Spleen (tissue), 11 donors: ENCODE results near the gene ZNF678. TPM values are rescaled to one million over a fixed set of nuclear protein-coding genes. Genes with fewer than 3 reads are reported as not detected.

Source experiments
- DNase-seq: peaks from one replicate; pipeline ENCODE4 v3.0.0-alpha.2; 2020
- H3K27ac ChIP-seq, 8 donors: fragments of 200-600 bp; sonication (generic) in 7 of 8; 1 replicate in 4 of 8; 2 replicates in 4 of 8; pipeline versions ENCODE4 v1.5.0 to v1.8.0; 2016 to 2021; ENCODE audit warnings: inconsistent platforms in 4 of 8, mild to moderate bottlenecking in 4 of 8, moderate library complexity in 1 of 8
- H3K27me3 ChIP-seq, 7 donors: fragments of 200-600 bp; sonication (generic) in 6 of 7; replicated peaks in 1 of 7; 1 replicate in 4 of 7; 2 replicates in 3 of 7; pipeline versions ENCODE4 v1.5.0 to v1.8.0; 2016 to 2021; ENCODE audit warnings: inconsistent platforms in 3 of 7, mild to moderate bottlenecking in 1 of 7
- H3K36me3 ChIP-seq, 6 donors: fragments of 200-600 bp; sonication (generic) in 5 of 6; 1 replicate in 4 of 6; 2 replicates in 2 of 6; pipeline versions ENCODE4 v1.5.0 to v1.8.0; 2016 to 2021; ENCODE audit warnings: inconsistent platforms in 2 of 6
- H3K4me1 ChIP-seq, 6 donors: fragments of 200-600 bp; sonication (generic) in 5 of 6; 1 replicate in 3 of 6; 2 replicates in 3 of 6; pipeline versions ENCODE4 v1.5.0 to v1.8.0; 2016 to 2021; ENCODE audit warnings: inconsistent platforms in 3 of 6
- H3K4me3 ChIP-seq, 8 donors: fragments of 200-600 bp; sonication (generic) in 7 of 8; 1 replicate in 4 of 8; 2 replicates in 4 of 8; pipeline versions ENCODE4 v1.5.0 to v1.8.0; 2016 to 2021; ENCODE audit warnings: inconsistent platforms in 4 of 8, mild to moderate bottlenecking in 4 of 8, moderate library complexity in 2 of 8
- H3K9me3 ChIP-seq, 8 donors: fragments of 200-600 bp; sonication (generic) in 7 of 8; 1 replicate in 4 of 8; 2 replicates in 4 of 8; pipeline versions ENCODE4 v1.5.0 to v1.8.0; 2016 to 2021; ENCODE audit warnings: inconsistent platforms in 4 of 8
- POLR2A ChIP-seq, 3 donors: fragments of 450-650 bp; IDR thresholded peaks; one replicate each; pipeline ENCODE4 v1.5.1; 2017; ENCODE audit warnings: antibody characterized with exemption in 3 of 3, mild to moderate bottlenecking in 1 of 3
- POLR2AphosphoS5 ChIP-seq, 3 donors: sonication (generic); formaldehyde crosslinking; IDR thresholded peaks; one replicate each; pipeline ENCODE4 v1.5.1; 2017; ENCODE audit warnings: antibody characterized with exemption in 3 of 3
- WGBS, 5 donors: extraction: QIAGEN DNeasy Blood & Tissue Kit in 3 of 5; methylation state at CpG; one replicate each; pipeline versions ENCODE4 v1.1.5 to v1.1.7; 2013 to 2018; 5-methylcytosine and 5-hydroxymethylcytosine counted together
- intact Hi-C: fragments of 100-400 bp; cut with DNase I; formaldehyde crosslinking; loops from one replicate; pipeline ENCODE4 v1.15.0; 2023; ENCODE audit warnings: low total_unique reads
- polyA plus RNA-seq, 3 donors: library from polyadenylated mRNA; stranded (reverse); fragments of 200-250 nt; gene quantifications; one replicate each; pipeline ENCODE4 v1.2.1, GENCODE V29; 2013
- small RNA-seq, 4 donors: library from RNA; depleted of rRNA; stranded (forward); fragments of <200 nt; gene quantifications; one replicate each; pipeline ENCODE3, GENCODE V24; 2016
- total RNA-seq, 7 donors: library from RNA; depleted of rRNA in 3 of 7; stranded (reverse); fragments of >200 nt in 3 of 7; fragmentation: NEBNext Ultra II Directional in 4 of 7; extraction: Animal tissue kit (Norgen Biotek cat#: 25700) in 4 of 7; gene quantifications; one replicate each; pipeline versions ENCODE4 v1.1.0 to v1.2.1, GENCODE V29; 2016 to 2021
- TF ChIP-seq, protein P1 (sequence below), 11 experiments: fragments of 200-600 bp in 7 of 11; fragments of 450-650 bp in 4 of 11; sonication (generic) in 4 of 11; IDR thresholded peaks in 8 of 11; conservative IDR thresholded peaks in 3 of 11; 1 replicate in 7 of 11; 2 replicates in 4 of 11; pipeline versions ENCODE4 v1.4.0 to v1.8.0; 2016 to 2021; ENCODE audit warnings: antibody characterized with exemption in 11 of 11, inconsistent platforms in 4 of 11, mild to moderate bottlenecking in 1 of 11
- donor health status: healthy with polysubstance abuse.
- donor health status: DM: no; HTN: no; CAD: no; lungs with moderate emphysema.
- donor health status: DM: no; HTN: no; CAD: no.
- donor health status: Bipolar disorder and iron deficiency.
- donor health status: healthy.
- donor health status: DM: no; HTN: no; CAD: no.
- donor health status: DM: yes; HTN: yes; CAD: no.

Gene ZNF678
- total and polyA plus RNA-seq, 10 donors, result 1.5 to 24.5 (median 11.9) TPM

DNA sequence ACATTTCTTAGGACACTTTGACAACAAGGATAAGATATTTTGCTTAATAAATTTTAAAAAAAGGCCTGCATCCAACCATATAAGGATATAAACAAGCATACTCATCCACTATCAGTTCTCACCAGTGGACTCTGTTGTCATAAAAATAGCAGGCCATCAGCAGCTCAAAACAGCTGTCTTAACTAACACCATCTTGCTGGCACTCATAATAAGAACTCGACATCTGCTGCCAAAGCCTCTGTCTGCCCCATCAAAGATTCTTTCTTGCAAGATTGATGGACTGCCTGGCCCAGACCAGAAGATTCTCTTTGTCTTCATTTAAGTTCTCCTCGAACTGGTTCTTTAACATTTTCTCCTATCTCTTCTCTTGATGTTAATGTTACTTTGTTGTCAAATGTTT lies 161.7 kb downstream of the ZNF678 start:
- intact Hi-C loops, result no loop called here
- Histone ChIP-seq H3K27ac (no peak overlapping the region), H3K9me3 (peaks cover 0 to 41% (median 35%) of the 10 kb centered on the region in 8 donors), H3K4me1 (peaks cover 7 to 25% (median 23%) of the 10 kb centered on the region in 6 donors), H3K36me3 (no peaks in the 10 kb centered on the region), H3K27me3 (peaks cover 0 to 25% (median 0%) of the 10 kb centered on the region in 7 donors), H3K4me3 (no peak overlapping the region)
- TF ChIP-seq POLR2AphosphoS5 (IDR thresholded peaks at IDR 0.05) (no peak), POLR2A (IDR thresholded peaks at IDR 0.05) (no peak)
- TF ChIP-seq, protein P1, sequence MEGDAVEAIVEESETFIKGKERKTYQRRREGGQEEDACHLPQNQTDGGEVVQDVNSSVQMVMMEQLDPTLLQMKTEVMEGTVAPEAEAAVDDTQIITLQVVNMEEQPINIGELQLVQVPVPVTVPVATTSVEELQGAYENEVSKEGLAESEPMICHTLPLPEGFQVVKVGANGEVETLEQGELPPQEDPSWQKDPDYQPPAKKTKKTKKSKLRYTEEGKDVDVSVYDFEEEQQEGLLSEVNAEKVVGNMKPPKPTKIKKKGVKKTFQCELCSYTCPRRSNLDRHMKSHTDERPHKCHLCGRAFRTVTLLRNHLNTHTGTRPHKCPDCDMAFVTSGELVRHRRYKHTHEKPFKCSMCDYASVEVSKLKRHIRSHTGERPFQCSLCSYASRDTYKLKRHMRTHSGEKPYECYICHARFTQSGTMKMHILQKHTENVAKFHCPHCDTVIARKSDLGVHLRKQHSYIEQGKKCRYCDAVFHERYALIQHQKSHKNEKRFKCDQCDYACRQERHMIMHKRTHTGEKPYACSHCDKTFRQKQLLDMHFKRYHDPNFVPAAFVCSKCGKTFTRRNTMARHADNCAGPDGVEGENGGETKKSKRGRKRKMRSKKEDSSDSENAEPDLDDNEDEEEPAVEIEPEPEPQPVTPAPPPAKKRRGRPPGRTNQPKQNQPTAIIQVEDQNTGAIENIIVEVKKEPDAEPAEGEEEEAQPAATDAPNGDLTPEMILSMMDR (IDR thresholded peaks at IDR 0.05 in 8 of 11, conservative IDR thresholded peaks at IDR 0.05 in 3 of 11), result no peak
- DNase-seq, result no peak
- 70 to 81% (median 71%) methylated on average over 2 of the region's 2 CpGs for WGBS, 5 donors

DNA sequence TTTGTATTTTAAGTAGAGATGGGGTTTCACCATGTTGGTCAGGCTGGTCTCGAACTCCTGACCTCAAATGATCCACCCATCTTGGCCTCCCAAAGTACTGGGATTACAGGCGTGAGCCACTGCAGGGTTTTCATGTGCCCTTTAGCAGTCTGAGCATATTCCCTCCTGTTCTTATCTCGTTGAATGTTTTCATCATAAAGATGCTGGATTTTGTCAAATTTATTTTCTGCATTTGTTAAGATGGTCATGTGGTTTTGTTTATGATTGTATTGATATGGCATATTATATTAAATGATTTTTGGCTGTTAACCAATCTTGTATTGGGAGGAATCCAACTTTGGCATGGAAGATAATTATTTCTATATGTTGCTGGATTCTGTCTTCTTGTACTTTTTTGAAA lies 163.0 kb downstream of the ZNF678 start:
- Histone ChIP-seq H3K9me3 (peaks cover 0 to 28% (median 22%) of the 10 kb centered on the region in 8 donors), H3K36me3 (peaks cover 0 to 8% (median 2%) of the 10 kb centered on the region in 6 donors), H3K27ac (no peak overlapping the region), H3K4me3 (no peak overlapping the region), H3K4me1 (peaks cover 8 to 38% (median 29%) of the 10 kb centered on the region in 6 donors), H3K27me3 (peaks cover 0 to 25% (median 0%) of the 10 kb centered on the region in 7 donors)
- intact Hi-C loops, result no loop called here
- no peak for TF ChIP-seq POLR2AphosphoS5 (IDR thresholded peaks at IDR 0.05)
- TF ChIP-seq, protein P1 (IDR thresholded peaks at IDR 0.05 in 8 of 11, conservative IDR thresholded peaks at IDR 0.05 in 3 of 11), result no peak
- TF ChIP-seq POLR2A (IDR thresholded peaks at IDR 0.05), result no peak
- 75 to 87% (median 85%) methylated on average over 3 of the region's 3 CpGs for WGBS, 5 donors
- DNase-seq, result no peak

Small RNA genes lying within 50 kb of the gene (small RNA-seq; reads per million reads assigned to genes)
- 2.8 to 4.3 (median 3.6) reads per million in 4 donors for gene RNA5SP77

Other genes with a start within 250 kb of the ZNF678 start
- 10 to 100 TPM; 13.8 to 36.4 (median 29.5) TPM for gene CDC42BPA, start 245.1 kb upstream of the ZNF678 start, total RNA-seq
- gene CDC42BPA, start 245.1 kb upstream of the ZNF678 start, polyA plus RNA-seq, result 1 to 10 TPM; 1.1 to 3.6 (median 1.7) TPM
- 10 to 100 TPM; 14.3 to 35.4 (median 21.1) TPM for gene JMJD4, start 171.7 kb downstream of the ZNF678 start, total RNA-seq
- 10 to 100 TPM; 11.2 to 17.2 (median 14.5) TPM for gene JMJD4, start 171.7 kb downstream of the ZNF678 start, polyA plus RNA-seq
- gene SNAP47, start 171.9 kb downstream of the ZNF678 start, total RNA-seq, result 10 to 100 TPM; 20.6 to 42.7 (median 27.8) TPM
- gene SNAP47, start 171.9 kb downstream of the ZNF678 start, polyA plus RNA-seq, result 10 to 100 TPM in 2 of 3 donors, 1 to 10 TPM in 1; 10.0 to 14.4 (median 11.2) TPM